GF-D8 (cell line): Measurements from ENCODE around the gene WDR33.
"Not testable (repeated sequence)": the region's sequence is repeated elsewhere in the genome, so short reads cannot be mapped to it uniquely, and the experiment has no call there.

ENCODE experiments used
- DNase-seq: peaks from one replicate; lab custom pipeline; 2025; lab: John Stamatoyannopoulos, UW

WDR33 gene

DNA sequence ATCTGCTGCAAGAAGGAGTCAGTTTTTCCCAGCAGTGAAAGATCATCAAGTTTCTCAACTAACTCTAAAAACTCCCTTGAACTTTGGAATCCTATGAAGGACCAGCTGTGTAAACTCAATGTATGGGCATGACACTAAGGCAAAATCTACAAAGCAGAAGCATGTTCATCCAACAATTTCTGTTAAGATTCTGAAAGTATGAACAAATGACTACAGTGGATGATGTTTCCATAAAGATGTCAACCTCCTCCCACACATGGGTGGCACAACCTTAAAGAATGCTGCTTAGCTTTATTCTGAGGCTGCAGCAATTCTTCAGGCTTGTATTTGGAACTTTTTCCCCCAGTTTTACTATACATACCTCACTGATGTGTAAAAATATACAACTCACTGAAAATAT, 47.2 kb downstream of the WDR33 start:
- no peak for DNase-seq

DNA sequence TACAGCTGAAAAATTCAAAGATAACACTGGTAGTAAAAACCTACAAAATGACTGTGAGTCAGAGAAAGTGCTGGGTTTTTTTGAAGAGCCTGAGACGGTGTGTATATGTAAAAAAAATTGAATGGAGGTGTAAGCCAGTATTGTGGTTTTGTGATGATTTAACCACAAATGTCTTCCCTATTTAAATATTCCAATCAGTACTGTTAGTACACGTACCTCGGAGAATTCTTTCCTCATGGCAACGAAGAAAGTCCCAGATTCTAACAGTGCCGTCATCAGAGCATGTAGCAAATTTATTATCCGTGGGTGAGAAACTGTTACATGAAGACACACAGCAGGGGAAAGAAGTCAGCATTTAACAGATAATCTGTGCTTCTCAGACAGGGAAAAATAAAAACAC, 48.1 kb downstream of the WDR33 start:
- DNase-seq, result no peak

GRCh38 chr2:127762441-127762840, 48.5 kb downstream of the WDR33 start:
- no peak for DNase-seq

DNA sequence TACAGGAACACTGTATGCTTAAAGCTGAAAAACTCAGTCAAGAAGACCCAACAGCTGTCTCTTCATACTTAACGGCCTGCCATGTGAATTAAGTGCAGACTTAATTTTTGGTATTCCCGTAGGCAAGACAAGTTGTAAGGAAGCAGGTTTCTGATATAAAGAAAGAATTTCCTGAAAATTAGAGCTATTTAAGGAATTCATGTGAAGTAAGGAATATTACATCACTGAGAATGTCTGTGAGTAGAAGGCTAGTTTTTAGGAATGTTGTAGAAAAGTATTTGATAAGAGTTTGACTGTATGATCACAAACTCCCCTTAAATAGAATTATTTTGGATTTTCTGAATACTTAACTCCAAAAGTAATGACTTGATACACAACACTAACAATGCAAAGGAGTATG, 51.0 kb downstream of the WDR33 start:
- DNase-seq, result no peak

- DNase-seq, result no peak
Measured at GRCh38 chr2:127754186-127754585, 56.8 kb downstream of the WDR33 start.

- no peak for DNase-seq
Measured at GRCh38 chr2:127753374-127753773, 57.6 kb downstream of the WDR33 start.

GRCh38 chr2:127749537-127749936, 61.4 kb downstream of the WDR33 start:
- DNase-seq, result not testable (repeated sequence)

GRCh38 chr2:127747621-127748020, 63.4 kb downstream of the WDR33 start:
- no peak for DNase-seq

DNA sequence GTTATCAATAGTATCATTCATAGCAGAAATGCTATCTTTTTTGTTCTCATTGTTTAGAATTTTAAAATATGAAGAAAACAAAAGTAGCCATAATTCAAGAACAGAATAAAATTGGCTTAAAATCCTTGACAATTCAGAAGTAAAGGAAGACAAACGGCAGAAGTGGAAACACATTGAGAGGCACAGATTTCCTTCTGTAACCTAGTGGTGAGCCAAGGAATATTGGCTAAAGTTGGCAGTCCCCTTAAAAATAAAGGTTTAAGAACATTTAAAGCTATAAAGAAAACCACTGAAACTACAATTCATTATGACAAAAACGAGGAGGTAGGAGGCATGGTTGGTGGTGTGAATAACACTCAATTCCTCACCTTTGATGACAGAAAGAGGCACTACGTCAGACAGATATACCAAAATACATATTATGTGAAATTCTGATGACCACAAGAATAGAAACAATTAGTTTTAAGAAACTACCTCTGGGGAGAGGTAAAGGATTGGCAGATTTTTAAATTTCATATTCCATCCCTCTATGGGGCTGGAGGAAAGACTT, 67.4 kb downstream of the WDR33 start:
- DNase-seq, result no peak

DNA sequence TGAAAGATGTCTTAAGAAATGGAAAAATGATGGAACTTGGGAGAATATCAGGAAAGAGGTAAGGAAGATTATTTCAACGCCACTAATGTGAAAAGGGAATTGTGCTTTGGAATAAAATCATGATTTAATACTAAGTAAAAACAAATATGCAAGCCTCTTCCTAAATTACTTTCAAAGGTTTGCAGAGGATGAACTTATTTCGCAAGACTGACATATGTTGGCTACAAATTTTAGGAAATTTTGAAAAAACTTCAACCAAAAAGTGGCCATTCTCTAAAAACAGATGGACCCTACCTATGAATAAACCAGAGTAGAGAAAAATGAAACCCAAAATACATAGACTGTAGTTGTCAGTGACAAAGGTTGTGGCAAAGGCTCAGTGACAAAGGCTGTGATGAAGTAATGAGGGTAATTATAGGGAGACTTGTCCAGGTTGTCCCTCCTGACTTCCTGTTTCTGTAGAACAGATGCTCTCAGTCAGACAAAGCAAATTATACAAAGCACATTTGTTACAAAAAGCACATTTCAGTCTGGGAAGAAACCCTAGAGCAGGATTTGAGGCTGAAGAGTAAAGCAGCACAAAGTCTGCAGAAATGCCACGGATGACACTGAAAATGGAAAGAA, 70.2 kb downstream of the WDR33 start:
- DNase-seq, result no peak

DNA sequence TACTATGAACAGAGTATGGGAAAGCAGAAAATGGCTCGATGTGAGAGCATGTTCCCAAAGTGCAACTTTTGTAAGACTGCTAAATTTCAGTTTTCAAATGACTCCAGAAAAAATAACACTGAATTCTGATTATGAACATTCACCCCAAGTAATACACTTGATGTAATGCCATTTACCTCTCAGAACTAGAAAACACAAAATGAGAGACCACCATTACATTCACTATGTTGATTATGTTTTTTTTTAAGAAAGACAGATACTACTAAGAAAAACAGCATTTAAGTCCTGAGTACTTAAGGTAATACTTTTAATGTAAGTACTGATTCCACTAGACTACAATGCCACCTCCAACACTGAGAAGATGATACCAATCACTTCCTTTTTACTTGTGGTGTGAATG, 71.2 kb downstream of the WDR33 start:
- no peak for DNase-seq

DNA sequence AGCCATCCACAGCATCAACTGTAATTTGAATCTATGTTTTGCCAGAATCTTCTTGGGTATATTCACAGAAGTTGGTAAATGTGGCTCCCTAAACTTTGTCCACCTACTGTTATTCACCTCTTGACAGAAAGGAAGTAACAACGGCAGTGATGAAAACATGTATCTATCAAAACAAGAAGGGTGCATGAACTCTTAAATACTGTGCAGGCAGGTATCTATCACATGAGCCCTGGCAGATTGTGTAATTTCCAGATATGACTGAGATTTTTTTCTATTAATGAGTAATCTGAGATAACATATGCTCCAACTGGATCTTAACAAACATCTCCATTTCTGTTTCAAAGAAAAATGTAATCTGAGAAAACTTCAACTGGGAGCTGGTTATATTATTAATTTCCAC, 73.1 kb downstream of the WDR33 start:
- no peak for DNase-seq

GRCh38 chr2:127735537-127736399, 75.2 kb downstream of the WDR33 start:
- DNase-seq, result no peak

DNA sequence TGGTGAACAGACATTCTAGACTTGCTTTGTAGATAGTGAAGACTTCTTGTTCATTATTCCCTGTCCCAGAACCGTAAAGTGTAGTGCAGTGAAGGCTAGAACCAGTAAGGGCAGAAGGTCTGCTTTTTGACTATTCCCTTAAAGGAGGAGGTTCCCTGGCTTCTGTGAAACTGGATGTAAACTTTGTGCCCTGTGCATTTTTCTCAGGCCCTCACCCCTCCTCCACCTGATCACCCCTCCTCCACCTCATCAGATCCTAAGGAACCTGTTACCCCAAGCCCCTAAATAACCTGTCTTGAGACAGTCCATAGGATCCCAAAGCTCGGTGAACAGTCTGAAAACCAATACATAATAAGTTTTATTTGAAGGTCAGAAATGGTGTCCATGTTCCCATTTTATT, 75.9 kb downstream of the WDR33 start:
- DNase-seq, result no peak

DNA sequence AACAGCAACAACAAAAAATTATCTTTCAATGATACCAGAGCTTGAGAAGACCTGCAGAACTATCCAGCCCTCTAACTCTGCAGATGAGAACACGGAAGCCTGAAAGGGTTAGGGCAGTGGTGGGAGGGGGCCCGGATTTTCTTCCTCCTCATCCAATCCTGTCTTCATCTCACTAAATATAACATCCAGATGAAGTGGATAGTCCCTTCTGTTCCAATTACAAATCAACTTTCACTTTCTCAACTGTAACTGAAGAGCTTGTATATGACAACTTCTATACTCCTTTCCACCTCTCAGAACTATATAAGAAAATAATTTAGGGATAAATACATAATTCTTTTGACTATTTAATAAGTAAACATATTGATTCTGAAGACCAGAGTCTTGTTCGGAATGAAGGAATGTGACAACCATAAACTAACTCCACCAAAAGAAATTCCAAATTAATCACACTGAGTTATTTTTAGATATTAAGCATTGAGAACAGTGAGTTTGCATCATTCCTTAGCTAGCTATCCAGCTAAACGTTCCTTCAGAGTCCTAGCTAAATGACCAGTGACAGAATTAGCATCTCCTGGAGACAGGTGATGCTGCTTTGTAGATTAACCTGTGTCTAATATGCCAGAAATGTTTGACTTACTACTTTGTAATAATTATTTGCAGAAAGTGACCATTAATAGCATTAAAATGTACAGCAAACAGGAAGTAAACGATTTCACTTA, 77.0 kb downstream of the WDR33 start:
- no peak for DNase-seq

GRCh38 chr2:127733113-127733815, 77.7 kb downstream of the WDR33 start:
- no peak for DNase-seq

GRCh38 chr2:127726158-127726880, 84.7 kb downstream of the WDR33 start:
- no peak for DNase-seq

DNA sequence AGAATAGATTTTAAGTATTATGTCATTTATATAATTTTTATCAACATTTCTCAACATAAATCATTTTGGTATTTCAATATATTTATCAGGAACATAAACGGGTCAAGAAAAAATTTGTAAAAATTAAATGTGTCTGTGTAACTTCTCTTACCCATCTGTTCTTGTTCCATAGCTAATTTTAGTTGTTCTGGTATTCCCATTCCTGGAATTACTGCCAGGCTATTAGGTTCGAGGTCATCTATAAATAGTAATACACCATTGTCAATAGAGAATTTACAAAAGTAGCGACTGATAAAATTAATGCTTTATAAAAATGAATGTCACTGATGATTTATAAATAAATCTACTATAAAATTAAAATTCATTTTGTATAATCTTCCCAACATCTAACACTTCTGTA, 88.2 kb downstream of the WDR33 start:
- no peak for DNase-seq

DNA sequence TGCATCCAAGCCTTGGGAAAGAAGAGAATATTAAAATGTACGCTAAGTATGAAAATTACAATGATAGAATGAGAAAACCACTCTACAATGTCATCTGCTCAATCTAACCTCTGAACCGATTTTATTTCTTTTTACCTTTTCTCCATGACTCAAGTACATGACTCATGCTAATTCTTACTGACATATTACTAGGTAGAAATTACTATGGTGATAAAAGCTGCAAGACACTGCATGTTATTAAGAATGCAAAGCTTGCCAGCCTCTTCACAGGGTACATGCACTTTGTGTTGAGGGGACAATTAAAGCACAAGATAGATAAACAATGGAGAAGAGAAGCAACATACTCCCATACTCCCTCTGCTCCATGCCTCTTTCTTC, 89.0 kb downstream of the WDR33 start:
- no peak for DNase-seq

DNA sequence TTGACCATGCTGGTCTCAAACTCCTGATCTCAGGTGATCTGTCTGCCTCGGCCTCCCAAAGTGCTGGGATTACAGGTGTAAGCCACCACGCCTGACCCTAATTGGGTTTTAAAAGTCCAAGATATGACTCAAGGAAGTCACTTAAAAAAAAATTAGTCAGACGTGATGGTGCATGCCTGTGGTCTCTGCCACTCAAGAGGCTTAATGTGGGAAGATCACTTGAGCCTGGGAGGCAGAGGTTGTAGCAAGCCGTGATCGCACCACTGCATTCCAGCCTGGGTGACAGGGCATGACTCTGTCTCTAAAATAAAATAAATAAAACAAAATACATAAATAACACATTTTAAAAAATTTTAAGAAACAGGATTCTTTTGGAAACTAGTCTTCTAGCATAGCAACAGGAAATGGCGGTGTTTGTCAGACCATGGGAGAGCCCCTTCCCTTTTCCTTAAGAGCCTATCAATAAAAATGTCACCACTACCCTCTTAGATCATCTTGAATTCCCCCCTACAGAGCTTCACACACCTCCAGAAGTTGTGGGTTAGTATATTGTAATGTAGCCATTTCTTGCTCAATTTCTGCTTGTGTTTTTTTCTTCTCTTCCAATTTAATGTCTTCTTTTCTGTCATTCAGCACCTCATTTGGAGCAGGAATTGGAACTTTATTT, 89.5 kb downstream of the WDR33 start:
- no peak for DNase-seq
